DOHH2 (cell line): ENCODE results near the gene TEX13A.

Source experiments
- CTCF ChIP-seq: fragments of 200-600 bp; sonication (generic); IDR thresholded peaks from one replicate; pipeline ENCODE4 v1.5.1; 2014; ENCODE audit warnings: antibody characterized with exemption, mild to moderate bottlenecking, low read depth, low read length; ENCODE audit not compliant: poor library complexity, severe bottlenecking
- EZH2phosphoT487 ChIP-seq: fragments of 200-600 bp; sonication (generic); IDR thresholded peaks from 2 replicates; pipeline ENCODE4 v1.6.1; 2017; ENCODE audit warnings: borderline replicate concordance, mild to moderate bottlenecking, antibody characterized with exemption, low read length, moderate library complexity, mixed read lengths

- TF ChIP-seq EZH2phosphoT487, result no peak
- TF ChIP-seq CTCF, result no peak
These were observed 880 bp upstream of the TEX13A start for GRCh38 chrX:105221374-105221773.
